ENCODE measurements around the gene TRMU.

TRMU gene

DNA sequence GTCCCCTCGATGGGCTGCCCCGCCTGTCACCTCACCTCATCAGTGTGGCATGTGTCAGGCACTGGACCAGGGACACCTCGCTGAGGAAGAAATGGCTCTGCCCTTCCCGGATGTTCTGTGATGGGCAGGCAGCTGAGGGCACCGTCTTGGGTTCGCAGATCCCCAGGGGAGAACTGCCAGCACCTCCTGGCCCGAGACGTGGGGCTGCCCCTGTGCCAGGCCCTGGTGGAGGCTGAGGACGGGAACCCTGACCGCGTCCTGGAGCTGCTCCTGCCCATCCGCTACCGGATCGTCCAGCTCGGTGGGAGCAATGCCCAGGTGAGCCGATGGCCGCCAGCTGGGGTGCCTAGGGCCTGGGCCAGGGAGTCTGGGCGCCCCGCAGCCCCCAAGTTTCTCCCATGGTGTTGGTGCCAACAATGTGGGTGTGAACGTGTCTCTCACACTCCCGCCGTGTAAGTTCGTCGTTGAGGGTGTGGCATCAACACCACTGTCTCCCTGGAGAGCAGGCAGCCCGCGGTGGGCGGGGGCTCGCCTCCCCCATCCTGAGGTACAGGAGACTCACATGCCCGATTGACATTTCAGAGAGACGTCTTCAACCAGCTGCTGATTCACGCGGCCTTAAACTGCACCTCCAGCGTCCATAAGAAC lies 46.1 kb upstream of the TRMU start:
- in situ Hi-C loops (cut with HindIII; ENCODE audit: low pct_ligation_motif_present, low sequenced_read_pairs), result no loop called here
- no peak overlapping the region for H3K27ac ChIP-seq
- peaks cover 13% of the 10 kb centered on the region for H3K36me3 ChIP-seq (replicated peaks)
- TF ChIP-seq, protein P1, sequence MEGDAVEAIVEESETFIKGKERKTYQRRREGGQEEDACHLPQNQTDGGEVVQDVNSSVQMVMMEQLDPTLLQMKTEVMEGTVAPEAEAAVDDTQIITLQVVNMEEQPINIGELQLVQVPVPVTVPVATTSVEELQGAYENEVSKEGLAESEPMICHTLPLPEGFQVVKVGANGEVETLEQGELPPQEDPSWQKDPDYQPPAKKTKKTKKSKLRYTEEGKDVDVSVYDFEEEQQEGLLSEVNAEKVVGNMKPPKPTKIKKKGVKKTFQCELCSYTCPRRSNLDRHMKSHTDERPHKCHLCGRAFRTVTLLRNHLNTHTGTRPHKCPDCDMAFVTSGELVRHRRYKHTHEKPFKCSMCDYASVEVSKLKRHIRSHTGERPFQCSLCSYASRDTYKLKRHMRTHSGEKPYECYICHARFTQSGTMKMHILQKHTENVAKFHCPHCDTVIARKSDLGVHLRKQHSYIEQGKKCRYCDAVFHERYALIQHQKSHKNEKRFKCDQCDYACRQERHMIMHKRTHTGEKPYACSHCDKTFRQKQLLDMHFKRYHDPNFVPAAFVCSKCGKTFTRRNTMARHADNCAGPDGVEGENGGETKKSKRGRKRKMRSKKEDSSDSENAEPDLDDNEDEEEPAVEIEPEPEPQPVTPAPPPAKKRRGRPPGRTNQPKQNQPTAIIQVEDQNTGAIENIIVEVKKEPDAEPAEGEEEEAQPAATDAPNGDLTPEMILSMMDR (IDR thresholded peaks at IDR 0.05; ENCODE audit: low read depth, low read length, missing control alignments), result no peak
- no peak overlapping the region for H3K4me3 ChIP-seq (ENCODE audit: low read depth, low read length)
- DNase-seq, result no peak
- no peaks in the 10 kb centered on the region for H3K27me3 ChIP-seq (replicated peaks)

DNA sequence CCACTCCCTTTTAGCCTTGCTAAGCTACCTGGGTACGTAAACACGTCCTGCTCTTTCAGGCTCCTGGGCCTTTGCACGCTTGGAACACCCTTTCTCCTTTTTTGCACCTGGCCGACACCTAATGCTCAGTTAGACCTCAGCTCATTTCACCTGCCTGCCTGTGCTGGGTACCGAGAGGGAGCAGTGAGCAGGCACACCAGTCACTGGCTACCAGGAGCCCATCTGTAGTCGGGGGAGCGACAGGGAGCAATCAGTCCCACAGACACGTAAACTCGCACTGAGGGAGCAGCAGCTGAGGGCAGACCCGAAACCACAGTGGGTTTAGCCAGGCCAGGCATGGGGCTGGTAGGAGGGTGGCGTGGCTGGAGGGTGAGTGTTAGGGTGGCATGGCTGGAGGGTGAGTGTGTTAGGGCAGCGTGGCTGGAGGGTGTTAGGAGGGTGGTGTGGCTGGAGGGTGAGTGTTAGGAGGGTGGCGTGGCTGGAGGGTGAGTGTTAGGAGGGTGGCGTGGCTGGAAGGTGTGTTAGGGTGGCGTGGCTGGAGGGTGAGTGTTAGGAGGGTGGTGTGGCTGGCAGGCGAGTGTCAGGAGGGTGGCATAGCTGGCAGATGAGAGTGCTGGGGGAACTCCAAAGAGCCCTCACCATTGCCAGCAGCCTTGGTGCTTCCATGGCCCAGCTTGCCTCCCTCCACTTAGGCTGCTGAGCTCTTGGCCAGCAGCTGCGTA lies 45.2 kb upstream of the TRMU start:
- Histone ChIP-seq H3K27me3 (replicated peaks) (no peaks in the 10 kb centered on the region), H3K36me3 (replicated peaks) (peaks cover 7% of the 10 kb centered on the region), H3K27ac (no peak overlapping the region), H3K4me3 (ENCODE audit: low read depth, low read length) (no peak overlapping the region)
- in situ Hi-C loops (cut with HindIII; ENCODE audit: low pct_ligation_motif_present, low sequenced_read_pairs), result no loop called here
- TF ChIP-seq, protein P1 (IDR thresholded peaks at IDR 0.05; ENCODE audit: low read depth, low read length, missing control alignments), result no peak
- no peak for DNase-seq

DNA sequence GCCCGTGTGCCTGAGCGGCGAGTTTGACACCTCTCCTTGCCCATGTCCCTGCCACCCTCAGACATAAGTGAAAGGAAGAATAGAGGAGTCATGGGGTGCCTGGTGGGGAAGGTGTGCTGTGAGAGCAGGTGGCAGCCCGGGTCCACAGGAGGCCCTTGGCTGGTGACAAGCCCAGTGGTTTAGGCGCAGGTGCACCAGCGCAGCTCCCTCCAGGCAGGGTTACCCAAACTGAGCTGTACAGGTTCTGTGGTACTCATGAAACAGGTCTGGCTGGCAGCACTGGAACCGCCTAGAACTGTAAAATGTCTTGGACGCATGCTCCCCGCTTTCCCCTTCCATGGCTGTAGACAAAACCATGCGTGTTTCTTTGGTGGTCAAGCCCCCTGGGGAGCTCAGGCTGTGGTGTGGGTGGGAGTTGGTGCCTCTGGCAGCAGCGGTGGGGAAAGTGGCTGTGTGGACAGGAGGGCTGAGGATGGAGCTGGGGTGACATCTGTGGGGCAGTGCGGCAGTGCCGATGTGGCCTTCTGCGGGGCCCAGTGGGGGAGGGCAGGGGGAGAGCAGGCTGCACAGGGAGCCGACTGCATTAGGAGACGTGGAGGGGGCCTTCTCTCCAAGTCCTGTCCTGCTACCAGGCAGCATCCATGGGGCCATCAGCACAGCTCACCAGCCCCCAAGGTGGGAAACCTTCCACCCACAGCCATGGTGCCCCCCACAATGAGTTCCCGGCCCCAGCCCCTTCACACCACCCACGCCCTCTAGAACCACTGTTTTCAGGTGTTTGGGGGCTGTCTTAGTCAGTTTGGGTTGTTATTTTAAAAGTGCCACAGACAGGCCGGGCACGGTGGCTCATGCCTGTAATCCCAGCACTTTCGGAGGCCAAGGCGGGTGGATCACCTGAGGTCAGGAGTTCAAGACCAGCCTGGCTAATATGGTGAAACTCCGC lies 44.4 kb upstream of the TRMU start:
- no peak overlapping the region for H3K27ac ChIP-seq
- TF ChIP-seq, protein P1 (IDR thresholded peaks at IDR 0.05; ENCODE audit: low read depth, low read length, missing control alignments), result no peak
- peaks cover 7% of the 10 kb centered on the region for H3K36me3 ChIP-seq (replicated peaks)
- H3K27me3 ChIP-seq (replicated peaks), result no peaks in the 10 kb centered on the region
- in situ Hi-C loops (cut with HindIII; ENCODE audit: low pct_ligation_motif_present, low sequenced_read_pairs), result no loop called here
- DNase-seq, result no peak
- no peak overlapping the region for H3K4me3 ChIP-seq (ENCODE audit: low read depth, low read length)

DNA sequence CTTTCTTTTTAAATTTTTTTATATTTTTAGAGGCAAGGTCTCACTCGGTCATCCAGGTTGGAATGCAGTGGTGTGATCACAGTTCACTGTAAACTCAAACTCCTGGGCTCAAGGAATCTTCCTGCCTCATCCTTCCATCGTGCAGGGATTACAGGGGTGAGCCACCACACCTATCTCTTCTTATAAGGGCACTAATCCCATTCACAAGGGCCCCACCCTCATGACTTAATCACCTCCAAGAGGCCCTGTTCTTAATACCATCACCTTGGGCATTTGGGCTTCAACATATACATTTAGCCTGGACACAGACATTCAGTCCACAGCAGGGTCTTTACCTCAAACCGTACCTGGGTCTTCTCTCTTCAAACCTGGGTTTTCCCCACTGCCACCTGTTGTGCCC lies 43.3 kb upstream of the TRMU start:
- DNase-seq, result no peak
- Histone ChIP-seq H3K27me3 (replicated peaks) (no peaks in the 10 kb centered on the region), H3K27ac (no peak overlapping the region), H3K36me3 (replicated peaks) (peaks cover 7% of the 10 kb centered on the region), H3K4me3 (ENCODE audit: low read depth, low read length) (no peak overlapping the region)
- in situ Hi-C loops (cut with HindIII; ENCODE audit: low pct_ligation_motif_present, low sequenced_read_pairs), result no loop called here
- TF ChIP-seq, protein P1 (IDR thresholded peaks at IDR 0.05; ENCODE audit: low read depth, low read length, missing control alignments), result no peak

DNA sequence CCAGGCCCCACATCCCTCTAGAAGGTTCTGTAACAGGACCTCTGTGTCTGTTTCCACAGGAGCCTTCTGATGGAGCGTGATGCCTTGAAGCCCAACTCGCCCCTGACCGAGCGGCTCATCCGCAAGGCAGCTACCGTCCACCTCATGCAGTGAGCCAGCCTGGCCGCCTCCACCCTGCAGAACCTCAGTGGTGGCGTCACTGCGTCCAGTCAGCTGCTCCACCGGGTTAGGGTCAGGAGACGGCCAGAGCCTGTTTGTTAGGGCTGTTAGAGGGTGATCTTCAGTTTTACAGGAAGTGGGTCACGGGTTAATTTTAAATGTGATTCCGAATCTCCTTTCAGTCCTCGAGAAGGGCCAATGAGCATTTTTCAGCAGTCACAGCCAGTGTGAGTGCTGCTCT lies 42.8 kb upstream of the TRMU start:
- Histone ChIP-seq H3K27me3 (replicated peaks) (no peaks in the 10 kb centered on the region), H3K4me3 (ENCODE audit: low read depth, low read length) (no peak overlapping the region), H3K36me3 (replicated peaks) (peaks cover 7% of the 10 kb centered on the region), H3K27ac (no peak overlapping the region)
- TF ChIP-seq, protein P1 (IDR thresholded peaks at IDR 0.05; ENCODE audit: low read depth, low read length, missing control alignments), result no peak
- in situ Hi-C loops (cut with HindIII; ENCODE audit: low pct_ligation_motif_present, low sequenced_read_pairs), result no loop called here
- no peak for DNase-seq

Measured in brain microvascular endothelial cell (primary cell).